Measurements from ENCODE around the gene RGS6. TPM values are rescaled to one million over a fixed set of nuclear protein-coding genes. Genes with fewer than 3 reads are reported as not detected.

RGS6 gene
- total RNA-seq, 1 donor from 2014 or later = 1.6 TPM

DNA sequence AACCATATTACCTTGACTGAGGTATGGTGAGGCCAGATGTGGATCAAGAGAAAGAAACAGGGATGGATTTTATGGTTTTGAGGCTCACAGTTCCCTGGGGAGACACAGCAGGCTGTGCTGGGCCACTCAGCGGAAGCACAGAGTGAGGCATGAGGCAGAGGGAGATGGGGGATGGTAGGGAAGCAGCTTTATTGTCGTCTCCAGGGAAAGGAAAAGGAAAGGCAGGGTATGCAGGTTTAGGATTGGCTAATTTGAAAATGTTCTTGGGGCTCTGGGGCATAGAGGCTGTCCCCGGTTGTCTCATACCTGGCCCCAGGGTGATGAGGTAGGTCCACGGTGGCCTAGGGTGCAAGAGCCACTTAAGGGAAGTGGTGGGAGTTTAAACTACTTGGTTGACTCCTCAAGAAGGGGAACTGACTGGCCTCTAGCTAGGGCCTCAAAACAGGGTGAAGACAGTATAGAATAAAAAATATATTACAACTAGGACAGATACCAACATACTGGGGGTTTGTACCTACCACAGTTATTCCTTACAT lies 322.8 kb downstream of the RGS6 start:
- no peak overlapping the region for H3K27ac Mint-ChIP-seq
- peaks cover 8% of the 10 kb centered on the region for H3K9me3 Mint-ChIP-seq
- no peak overlapping the region for H3K4me3 Mint-ChIP-seq

DNA sequence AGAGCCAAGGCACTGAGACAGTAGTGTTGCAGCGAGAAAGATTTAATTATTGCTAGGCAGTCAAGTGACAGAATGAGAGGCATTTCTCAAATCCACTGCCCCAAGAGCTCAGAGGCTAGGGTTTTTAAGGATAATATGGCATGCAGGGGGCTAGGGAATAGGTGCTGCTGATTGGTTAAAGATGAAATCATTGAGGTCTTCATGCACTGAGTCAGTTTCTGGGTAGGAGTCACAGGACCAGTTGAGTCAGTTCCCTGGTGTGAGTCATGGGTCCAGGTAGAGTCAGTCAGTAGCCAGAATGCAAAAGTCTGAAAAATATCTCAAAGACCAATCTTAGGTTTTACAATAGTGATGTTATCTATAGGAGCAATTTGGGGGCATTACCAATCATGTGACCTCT lies 323.8 kb downstream of the RGS6 start:
- no peak overlapping the region for H3K27ac Mint-ChIP-seq
- no peak for DNase-seq (ENCODE audit: extremely low spot score, unreplicated experiment)
- no peak overlapping the region for H3K4me3 Mint-ChIP-seq
- no peaks in the 10 kb centered on the region for H3K4me1 Mint-ChIP-seq (ENCODE audit: unreplicated experiment)
- H3K9me3 Mint-ChIP-seq = peaks cover 12% of the 10 kb centered on the region
- H3K27me3 Mint-ChIP-seq = no peaks in the 10 kb centered on the region
- no peaks in the 10 kb centered on the region for H3K36me3 Mint-ChIP-seq
- TF ChIP-seq, protein P1, sequence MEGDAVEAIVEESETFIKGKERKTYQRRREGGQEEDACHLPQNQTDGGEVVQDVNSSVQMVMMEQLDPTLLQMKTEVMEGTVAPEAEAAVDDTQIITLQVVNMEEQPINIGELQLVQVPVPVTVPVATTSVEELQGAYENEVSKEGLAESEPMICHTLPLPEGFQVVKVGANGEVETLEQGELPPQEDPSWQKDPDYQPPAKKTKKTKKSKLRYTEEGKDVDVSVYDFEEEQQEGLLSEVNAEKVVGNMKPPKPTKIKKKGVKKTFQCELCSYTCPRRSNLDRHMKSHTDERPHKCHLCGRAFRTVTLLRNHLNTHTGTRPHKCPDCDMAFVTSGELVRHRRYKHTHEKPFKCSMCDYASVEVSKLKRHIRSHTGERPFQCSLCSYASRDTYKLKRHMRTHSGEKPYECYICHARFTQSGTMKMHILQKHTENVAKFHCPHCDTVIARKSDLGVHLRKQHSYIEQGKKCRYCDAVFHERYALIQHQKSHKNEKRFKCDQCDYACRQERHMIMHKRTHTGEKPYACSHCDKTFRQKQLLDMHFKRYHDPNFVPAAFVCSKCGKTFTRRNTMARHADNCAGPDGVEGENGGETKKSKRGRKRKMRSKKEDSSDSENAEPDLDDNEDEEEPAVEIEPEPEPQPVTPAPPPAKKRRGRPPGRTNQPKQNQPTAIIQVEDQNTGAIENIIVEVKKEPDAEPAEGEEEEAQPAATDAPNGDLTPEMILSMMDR (conservative IDR thresholded peaks at IDR 0.05) = no peak

More for the DNA sequence above, 322.8 kb downstream of the RGS6 start:
- Mint-ChIP-seq H3K27me3 (no peaks in the 10 kb centered on the region), H3K36me3 (no peaks in the 10 kb centered on the region), H3K4me1 (ENCODE audit: unreplicated experiment) (no peaks in the 10 kb centered on the region)
- TF ChIP-seq, protein P1 (conservative IDR thresholded peaks at IDR 0.05) = no peak
- no peak for DNase-seq (ENCODE audit: extremely low spot score, unreplicated experiment)

DNA sequence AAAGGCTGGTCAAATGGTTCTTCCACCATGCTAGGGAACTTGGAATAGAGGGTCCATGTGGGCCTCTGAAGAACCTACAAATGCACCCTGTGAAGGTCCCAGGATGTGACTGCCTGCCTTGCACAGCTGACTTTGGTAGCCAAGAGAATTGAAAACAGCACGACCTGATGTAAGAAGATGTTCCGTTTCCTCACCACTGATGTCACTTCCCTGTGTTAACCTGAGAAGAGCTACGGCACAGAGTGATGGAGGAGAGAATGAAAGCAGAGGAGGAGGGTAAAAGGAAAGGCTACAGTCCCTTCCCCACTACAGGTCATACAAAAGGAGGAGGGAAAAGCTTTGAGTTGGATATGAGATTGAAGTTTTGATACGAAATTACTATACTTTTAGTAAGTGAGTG lies 328.8 kb downstream of the RGS6 start:
- TF ChIP-seq, protein P1 (conservative IDR thresholded peaks at IDR 0.05) = no peak
- Mint-ChIP-seq H3K27ac (no peak overlapping the region), H3K36me3 (no peaks in the 10 kb centered on the region), H3K4me3 (no peak overlapping the region), H3K27me3 (peaks cover 5% of the 10 kb centered on the region), H3K4me1 (ENCODE audit: unreplicated experiment) (no peaks in the 10 kb centered on the region), H3K9me3 (peaks cover 8% of the 10 kb centered on the region)
- DNase-seq (ENCODE audit: extremely low spot score, unreplicated experiment) = no peak

DNA sequence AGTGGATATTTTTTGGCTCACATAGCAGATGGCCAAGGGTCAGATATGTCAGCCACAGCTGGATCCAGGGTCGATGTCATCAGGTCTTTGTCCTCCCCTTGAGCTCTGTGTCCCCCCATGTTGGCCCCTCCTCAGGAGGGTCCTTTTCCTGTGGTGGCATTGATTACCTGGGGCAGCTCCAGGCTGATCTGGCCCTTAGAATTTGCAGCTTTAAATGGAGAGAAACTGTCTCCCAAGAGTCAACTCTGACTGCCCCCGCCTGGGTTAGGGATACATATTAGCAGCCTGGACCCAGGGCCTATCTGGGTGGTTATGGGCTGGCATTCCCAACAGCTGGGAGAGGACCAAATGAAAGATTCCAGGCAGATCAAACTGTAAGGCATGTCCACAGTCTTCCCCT lies 330.5 kb downstream of the RGS6 start:
- Mint-ChIP-seq H3K4me3 (no peak overlapping the region), H3K4me1 (ENCODE audit: unreplicated experiment) (no peaks in the 10 kb centered on the region), H3K27me3 (peaks cover 5% of the 10 kb centered on the region), H3K27ac (no peak overlapping the region), H3K9me3 (peaks cover 4% of the 10 kb centered on the region), H3K36me3 (no peaks in the 10 kb centered on the region)
- TF ChIP-seq, protein P1 (conservative IDR thresholded peaks at IDR 0.05) = no peak
- no peak for DNase-seq (ENCODE audit: extremely low spot score, unreplicated experiment)

DNA sequence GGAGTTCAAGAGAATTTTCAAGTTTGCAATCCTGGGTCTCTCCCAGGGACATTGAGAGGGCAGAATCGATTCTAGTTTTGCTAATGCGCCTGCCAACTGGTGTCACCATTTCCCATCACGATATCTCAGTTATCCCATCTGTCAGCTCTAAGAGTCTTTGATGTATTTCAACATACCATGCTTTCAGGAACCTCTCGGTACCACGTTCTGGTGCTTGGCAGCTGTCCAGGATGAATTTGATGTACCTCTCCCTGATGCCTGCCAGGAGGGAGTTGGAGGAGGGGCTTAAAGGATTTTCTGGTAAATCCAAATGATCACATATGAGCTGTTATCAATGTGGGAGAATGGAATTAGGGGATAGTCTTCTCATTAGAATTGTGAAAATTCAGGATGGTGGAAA lies 332.5 kb downstream of the RGS6 start:
- no peak for DNase-seq (ENCODE audit: extremely low spot score, unreplicated experiment)
- peaks cover 4% of the 10 kb centered on the region for H3K9me3 Mint-ChIP-seq
- no peak overlapping the region for H3K4me3 Mint-ChIP-seq
- peaks cover 9% of the 10 kb centered on the region for H3K27me3 Mint-ChIP-seq
- H3K27ac Mint-ChIP-seq = no peak overlapping the region
- TF ChIP-seq, protein P1 (conservative IDR thresholded peaks at IDR 0.05) = no peak
- H3K36me3 Mint-ChIP-seq = no peaks in the 10 kb centered on the region
- peaks cover 9% of the 10 kb centered on the region for H3K4me1 Mint-ChIP-seq (ENCODE audit: unreplicated experiment)
